ENCODE measurements around the gene LMBR1.

DNA sequence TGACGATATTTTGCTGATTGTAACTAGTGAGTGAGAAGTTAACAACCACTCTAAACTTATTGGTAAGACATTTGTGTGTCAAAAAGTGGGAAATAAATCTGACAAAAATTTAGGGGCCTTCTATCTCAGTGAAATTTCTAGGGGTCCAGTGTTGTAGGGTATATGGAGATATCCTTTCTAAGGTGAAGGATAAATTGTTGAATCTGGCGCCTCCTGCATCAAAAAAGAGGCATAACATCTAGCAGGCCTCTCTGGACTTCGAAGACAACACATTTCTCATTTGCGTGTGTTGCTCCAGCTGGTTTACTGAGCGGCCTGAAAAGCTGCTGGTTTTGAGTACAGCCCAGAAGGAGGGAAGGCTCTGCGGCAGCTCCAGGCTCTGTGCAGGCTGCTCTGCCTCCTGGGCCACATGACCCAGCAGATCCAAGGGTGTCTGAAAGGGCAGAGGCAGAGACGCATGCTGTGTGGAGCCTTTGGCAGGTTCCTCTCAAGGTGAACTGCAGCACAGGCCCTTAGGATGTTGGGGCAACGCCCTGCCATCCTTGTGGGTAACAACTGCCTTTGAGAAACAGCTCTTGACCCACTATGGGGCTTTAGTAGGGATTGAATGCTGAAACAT, 72.4 kb downstream of the LMBR1 start:
- TF ChIP-seq, protein P1, sequence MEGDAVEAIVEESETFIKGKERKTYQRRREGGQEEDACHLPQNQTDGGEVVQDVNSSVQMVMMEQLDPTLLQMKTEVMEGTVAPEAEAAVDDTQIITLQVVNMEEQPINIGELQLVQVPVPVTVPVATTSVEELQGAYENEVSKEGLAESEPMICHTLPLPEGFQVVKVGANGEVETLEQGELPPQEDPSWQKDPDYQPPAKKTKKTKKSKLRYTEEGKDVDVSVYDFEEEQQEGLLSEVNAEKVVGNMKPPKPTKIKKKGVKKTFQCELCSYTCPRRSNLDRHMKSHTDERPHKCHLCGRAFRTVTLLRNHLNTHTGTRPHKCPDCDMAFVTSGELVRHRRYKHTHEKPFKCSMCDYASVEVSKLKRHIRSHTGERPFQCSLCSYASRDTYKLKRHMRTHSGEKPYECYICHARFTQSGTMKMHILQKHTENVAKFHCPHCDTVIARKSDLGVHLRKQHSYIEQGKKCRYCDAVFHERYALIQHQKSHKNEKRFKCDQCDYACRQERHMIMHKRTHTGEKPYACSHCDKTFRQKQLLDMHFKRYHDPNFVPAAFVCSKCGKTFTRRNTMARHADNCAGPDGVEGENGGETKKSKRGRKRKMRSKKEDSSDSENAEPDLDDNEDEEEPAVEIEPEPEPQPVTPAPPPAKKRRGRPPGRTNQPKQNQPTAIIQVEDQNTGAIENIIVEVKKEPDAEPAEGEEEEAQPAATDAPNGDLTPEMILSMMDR (conservative IDR thresholded peaks at IDR 0.05 in 1 of 2, IDR thresholded peaks at IDR 0.05 in 1 of 2; ENCODE audit: low read depth in 1 of 2, low read length in 2 of 2), result peak in 1 of 2 donors; percentile 31
- TF ChIP-seq EZH2 (IDR thresholded peaks at IDR 0.05; ENCODE audit: low read length, missing control alignments), result no peak

All from fibroblast of lung (primary cell).